Activated naive CD4-positive, alpha-beta T cell treated with anti-CD3 and anti-CD28 coated beads, Interleukin-2, amount 50 U/mL, for 24 hours (primary cell): Measurements from ENCODE around the gene CEACAM19.
"Not testable (repeated sequence)": the region's sequence is repeated elsewhere in the genome, so short reads cannot be mapped to it uniquely, and the experiment has no call there.

Source experiments
- H3K27ac Mint-ChIP-seq: one replicate; pipeline ENCODE4 v1.8.0; 2021; ENCODE audit warnings: mild to moderate bottlenecking, mixed read lengths
- H3K27me3 Mint-ChIP-seq: one replicate; pipeline ENCODE4 v1.8.0; 2021; ENCODE audit warnings: mixed read lengths
- H3K36me3 Mint-ChIP-seq: one replicate; pipeline ENCODE4 v1.8.0; 2021; ENCODE audit warnings: mixed read lengths
- H3K4me1 Mint-ChIP-seq: one replicate; pipeline ENCODE4 v1.8.0; 2021; ENCODE audit warnings: mixed read lengths
- H3K4me3 Mint-ChIP-seq: one replicate; pipeline ENCODE4 v1.8.0; 2021; ENCODE audit warnings: mild to moderate bottlenecking, mixed read lengths
- H3K9me3 Mint-ChIP-seq: one replicate; pipeline ENCODE4 v1.8.0; 2021; ENCODE audit warnings: mixed read lengths

The CEACAM19 gene

DNA sequence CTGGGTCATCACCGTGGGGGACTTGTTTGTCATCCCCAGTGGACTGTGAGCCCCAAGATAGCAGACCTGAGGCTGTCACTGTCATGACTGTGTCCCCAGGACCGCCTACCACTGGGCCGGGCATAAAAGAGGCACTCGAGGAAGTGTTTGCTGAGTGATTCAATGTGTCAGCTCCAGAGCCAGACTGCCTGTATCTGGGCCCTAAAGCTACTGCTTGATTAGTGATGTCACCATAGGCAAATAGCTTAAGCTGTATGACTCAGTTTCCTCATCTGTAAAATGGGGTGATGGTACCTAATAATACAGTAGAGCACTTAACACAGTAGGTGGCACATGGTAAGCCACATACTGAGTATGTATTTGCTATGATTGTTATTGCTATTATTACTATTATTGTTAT is 11.2 kb upstream of the CEACAM19 start:
- no peak overlapping the region for H3K4me3 Mint-ChIP-seq
- no peaks in the 10 kb centered on the region for H3K27me3 Mint-ChIP-seq
- no peaks in the 10 kb centered on the region for H3K4me1 Mint-ChIP-seq
- no peaks in the 10 kb centered on the region for H3K36me3 Mint-ChIP-seq
- H3K27ac Mint-ChIP-seq = no peak overlapping the region
- no peaks in the 10 kb centered on the region for H3K9me3 Mint-ChIP-seq

DNA sequence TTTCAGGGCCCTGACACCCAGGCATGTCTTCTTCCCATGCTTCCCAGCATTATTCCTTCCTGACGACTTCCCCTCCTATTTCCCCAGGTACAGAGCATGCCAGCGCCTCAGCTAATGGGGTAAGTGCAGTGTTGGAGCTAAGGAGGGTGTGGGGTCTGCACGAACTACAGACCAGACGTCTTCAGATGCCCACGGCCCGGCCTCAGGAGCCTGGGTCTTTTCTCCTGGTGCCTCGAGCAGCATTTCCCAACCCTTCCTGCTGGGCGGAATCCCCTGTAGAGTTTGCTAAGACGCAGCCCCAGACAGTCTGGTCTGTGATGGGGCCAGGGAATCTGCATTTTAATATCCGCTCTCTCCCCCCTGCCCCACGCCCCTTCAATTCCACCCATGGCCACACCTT is 10.1 kb upstream of the CEACAM19 start:
- Mint-ChIP-seq H3K27ac (no peak overlapping the region), H3K4me1 (no peaks in the 10 kb centered on the region), H3K27me3 (no peaks in the 10 kb centered on the region), H3K36me3 (no peaks in the 10 kb centered on the region), H3K9me3 (no peaks in the 10 kb centered on the region), H3K4me3 (no peak overlapping the region)

DNA sequence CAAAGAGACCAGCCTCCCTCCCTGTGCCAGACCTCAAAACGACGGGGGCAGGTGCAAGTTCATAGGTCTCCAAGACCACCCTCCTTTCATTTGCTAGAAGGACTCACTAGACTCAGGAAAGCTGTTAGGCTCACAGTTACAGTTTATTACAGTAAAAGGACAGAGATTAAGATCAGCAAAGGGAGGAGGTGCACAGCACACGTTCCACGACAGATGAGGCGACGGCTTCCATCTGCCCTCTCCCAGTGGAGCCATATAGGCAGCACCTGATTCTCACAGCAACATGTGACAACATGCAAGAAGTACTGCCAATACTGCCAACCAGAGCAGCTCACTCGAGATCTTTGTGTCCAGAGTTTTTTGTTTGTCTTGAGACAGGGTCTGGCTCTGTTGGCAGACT is 9.4 kb upstream of the CEACAM19 start:
- Mint-ChIP-seq H3K36me3 (no peaks in the 10 kb centered on the region), H3K9me3 (no peaks in the 10 kb centered on the region), H3K4me1 (no peaks in the 10 kb centered on the region), H3K27ac (no peak overlapping the region), H3K27me3 (no peaks in the 10 kb centered on the region), H3K4me3 (no peak overlapping the region)

DNA sequence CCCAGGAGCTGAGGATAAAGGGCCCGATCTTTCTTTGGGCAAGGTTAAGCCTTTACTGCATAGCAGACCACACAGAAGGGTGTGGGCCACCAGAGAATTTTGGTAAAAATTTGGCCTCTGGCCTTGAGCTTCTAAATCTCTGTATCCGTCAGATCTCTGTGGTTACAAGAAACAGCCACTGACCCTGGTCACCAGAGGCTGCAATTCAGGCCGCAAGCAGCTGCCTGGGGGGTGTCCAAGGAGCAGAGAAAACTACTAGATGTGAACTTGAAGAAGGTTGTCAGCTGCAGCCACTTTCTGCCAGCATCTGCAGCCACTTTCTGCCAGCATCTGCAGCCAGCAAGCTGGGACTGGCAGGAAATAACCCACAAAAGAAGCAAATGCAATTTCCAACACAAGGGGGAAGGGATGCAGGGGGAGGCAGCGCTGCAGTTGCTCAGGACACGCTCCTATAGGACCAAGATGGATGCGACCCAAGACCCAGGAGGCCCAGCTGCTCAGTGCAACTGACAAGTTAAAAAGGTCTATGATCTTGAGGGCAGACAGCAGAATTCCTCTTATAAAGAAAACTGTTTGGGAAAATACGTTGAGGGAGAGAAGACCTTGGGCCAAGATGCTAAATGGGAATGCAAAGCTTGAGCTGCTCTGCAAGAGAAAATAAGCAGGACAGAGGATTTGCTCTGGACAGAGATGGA is 8.4 kb upstream of the CEACAM19 start:
- no peaks in the 10 kb centered on the region for H3K4me1 Mint-ChIP-seq
- H3K36me3 Mint-ChIP-seq = no peaks in the 10 kb centered on the region
- no peak overlapping the region for H3K4me3 Mint-ChIP-seq
- no peaks in the 10 kb centered on the region for H3K9me3 Mint-ChIP-seq
- H3K27ac Mint-ChIP-seq = no peak overlapping the region
- no peaks in the 10 kb centered on the region for H3K27me3 Mint-ChIP-seq

DNA sequence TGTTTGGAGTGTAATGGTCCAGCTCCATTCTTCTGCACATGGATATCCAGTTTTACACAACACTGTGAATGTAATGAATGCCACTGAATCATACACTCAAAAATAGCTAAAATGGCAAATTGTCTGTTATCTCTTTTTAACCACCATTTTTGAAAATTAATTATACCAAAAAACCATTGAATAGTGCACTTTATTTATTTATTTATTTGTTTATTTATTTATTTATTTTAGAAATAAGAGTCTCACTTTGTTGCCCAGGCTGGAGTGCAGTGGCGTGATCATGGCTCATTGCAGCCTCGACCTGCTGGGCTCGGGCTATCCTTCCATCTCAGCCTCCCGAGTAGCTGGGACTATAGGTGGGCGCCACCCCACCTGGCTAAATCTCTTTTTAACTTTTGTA is 7.3 kb upstream of the CEACAM19 start:
- Mint-ChIP-seq H3K4me3 (no peak overlapping the region), H3K27me3 (no peaks in the 10 kb centered on the region), H3K9me3 (no peaks in the 10 kb centered on the region), H3K4me1 (no peaks in the 10 kb centered on the region), H3K36me3 (no peaks in the 10 kb centered on the region), H3K27ac (no peak overlapping the region)

DNA sequence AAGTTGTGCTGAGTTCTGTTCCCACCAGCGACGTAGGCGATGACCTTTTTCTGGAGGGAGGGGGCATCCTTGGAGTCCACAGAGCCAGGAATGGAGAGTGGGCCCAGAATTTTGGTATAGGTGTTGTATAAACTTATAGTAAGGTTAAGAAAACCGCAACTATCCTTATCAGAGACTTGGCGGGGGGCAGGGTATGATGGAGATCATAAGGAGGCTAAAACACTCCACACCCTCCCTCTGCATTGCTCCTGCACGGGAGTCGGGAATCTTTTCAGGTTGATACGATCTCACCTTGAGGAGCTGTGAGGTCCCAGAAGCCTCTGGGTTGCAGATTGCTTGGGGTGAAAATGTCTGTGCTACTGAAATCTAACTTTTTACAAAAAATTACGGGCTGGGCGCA is 6.3 kb upstream of the CEACAM19 start:
- H3K4me1 Mint-ChIP-seq = no peaks in the 10 kb centered on the region
- H3K4me3 Mint-ChIP-seq = no peak overlapping the region
- H3K9me3 Mint-ChIP-seq = no peaks in the 10 kb centered on the region
- H3K27me3 Mint-ChIP-seq = no peaks in the 10 kb centered on the region
- H3K27ac Mint-ChIP-seq = no peak overlapping the region
- H3K36me3 Mint-ChIP-seq = no peaks in the 10 kb centered on the region

DNA sequence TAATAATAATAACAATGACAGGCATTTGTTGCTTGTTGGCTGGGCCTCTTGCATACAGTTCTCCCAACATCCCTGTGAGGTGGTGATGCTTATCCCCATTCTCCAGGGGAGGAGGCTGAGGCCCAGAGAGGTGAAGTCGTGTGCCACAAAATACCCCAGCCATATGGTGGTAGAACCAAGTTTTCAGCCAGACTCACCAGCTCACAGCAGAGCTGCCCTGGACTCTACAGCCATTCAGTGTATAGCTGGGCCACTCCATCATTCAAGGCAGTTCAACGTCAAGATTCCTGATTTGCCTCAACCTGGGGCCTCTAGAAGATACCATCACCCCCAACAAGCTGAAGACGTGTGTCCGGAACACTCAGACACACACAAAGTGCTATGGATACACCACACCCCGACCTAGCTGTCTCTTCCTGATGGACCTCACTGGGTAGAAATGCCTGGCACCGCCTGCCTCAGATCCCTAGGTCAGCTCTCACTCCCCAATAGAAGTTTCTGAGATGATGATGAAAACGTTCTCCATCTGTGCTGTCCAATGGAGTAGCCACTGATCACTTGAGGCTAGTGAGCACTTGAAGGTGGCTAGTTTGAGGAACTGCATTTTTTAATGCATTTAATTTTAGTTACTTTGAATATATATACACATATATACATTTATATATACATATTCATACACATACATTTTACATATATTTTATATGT is 4.3 kb upstream of the CEACAM19 start:
- Mint-ChIP-seq H3K27me3 (no peaks in the 10 kb centered on the region), H3K4me3 (no peak overlapping the region), H3K36me3 (no peaks in the 10 kb centered on the region), H3K4me1 (no peaks in the 10 kb centered on the region), H3K9me3 (no peaks in the 10 kb centered on the region), H3K27ac (no peak overlapping the region)

DNA sequence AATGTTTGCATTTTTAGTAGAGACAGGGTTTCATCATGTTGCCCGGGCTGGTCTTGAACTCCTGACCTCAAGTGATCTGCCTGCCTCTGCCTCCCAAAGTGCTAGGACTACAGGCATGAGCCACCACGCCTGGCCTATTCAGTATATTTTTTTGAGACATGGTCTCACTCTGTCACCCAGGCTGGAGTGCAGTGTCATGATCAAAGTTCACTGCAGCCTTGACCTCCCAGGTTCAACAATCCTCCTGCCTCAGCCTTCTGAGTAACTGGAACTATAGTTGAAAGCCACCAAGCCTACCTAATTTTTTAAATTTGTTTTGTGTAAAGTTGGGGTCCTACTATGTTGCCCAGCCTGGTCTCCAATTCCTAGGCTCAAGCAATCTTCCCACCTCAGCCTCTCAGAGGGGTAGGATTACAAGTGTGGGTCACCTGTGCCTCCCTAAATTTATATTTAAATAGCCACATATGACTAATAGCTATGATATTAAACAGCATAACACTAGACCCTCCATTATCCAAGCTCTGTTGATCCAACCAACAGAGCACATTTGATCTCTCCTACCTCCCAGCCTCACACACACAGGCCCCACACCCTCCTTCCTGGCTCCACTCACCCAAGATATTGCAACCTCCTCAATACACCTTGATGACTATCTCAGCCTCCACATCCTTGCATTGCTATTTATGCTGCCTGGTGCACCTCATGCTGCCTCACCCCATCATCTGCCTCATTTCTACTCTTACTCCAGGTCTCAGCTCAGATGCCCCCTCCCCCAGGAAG is 2.1 kb upstream of the CEACAM19 start:
- H3K27ac Mint-ChIP-seq = no peak overlapping the region
- H3K27me3 Mint-ChIP-seq = no peaks in the 10 kb centered on the region
- H3K4me1 Mint-ChIP-seq = no peaks in the 10 kb centered on the region
- H3K4me3 Mint-ChIP-seq = no peak overlapping the region
- no peaks in the 10 kb centered on the region for H3K36me3 Mint-ChIP-seq
- no peaks in the 10 kb centered on the region for H3K9me3 Mint-ChIP-seq

DNA sequence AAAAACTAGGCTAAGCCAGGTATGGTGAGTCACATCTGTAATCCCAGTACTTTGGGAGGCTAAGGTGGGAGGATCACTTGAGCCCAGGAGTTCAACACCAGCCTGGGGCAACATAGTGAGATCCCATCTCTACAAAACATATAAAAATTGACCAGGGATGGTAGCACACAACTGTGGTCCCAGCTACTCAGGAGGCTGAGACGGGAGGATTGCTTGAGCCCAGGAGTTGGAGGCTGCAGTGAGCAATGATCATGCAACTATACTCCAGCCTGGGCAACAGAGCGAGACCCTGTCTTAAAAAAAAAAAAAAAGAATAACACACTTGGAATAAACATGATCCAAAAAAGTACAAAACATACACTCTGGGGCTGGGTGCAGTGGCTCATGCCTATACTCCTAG is 1.3 kb upstream of the CEACAM19 start:
- not testable (repeated sequence) for H3K36me3 Mint-ChIP-seq, H3K9me3 Mint-ChIP-seq, H3K4me3 Mint-ChIP-seq, H3K27me3 Mint-ChIP-seq, H3K4me1 Mint-ChIP-seq, H3K27ac Mint-ChIP-seq

DNA sequence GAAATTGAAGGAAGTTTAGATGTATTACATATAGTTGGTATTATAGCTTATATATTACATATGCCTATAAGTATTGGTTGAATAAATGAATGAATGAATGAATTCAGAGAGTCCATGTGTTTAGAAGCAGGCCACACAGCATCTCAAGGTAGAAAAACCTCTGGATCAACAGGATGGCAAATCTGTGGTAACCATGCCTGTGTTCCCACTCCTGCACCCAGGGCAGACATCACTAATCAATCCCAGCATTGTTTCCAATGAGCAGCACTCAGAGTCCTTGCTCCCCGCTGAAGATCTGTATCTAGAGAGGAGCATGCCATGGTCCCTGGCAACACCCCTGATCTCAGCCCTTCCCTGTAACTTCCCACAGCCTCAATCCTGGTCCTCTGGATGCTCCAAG is 944 bp downstream of the CEACAM19 start:
- H3K27ac Mint-ChIP-seq = no peak overlapping the region
- H3K36me3 Mint-ChIP-seq = no peaks in the 10 kb centered on the region
- no peaks in the 10 kb centered on the region for H3K9me3 Mint-ChIP-seq
- H3K4me3 Mint-ChIP-seq = no peak overlapping the region
- H3K4me1 Mint-ChIP-seq = no peaks in the 10 kb centered on the region
- no peaks in the 10 kb centered on the region for H3K27me3 Mint-ChIP-seq

DNA sequence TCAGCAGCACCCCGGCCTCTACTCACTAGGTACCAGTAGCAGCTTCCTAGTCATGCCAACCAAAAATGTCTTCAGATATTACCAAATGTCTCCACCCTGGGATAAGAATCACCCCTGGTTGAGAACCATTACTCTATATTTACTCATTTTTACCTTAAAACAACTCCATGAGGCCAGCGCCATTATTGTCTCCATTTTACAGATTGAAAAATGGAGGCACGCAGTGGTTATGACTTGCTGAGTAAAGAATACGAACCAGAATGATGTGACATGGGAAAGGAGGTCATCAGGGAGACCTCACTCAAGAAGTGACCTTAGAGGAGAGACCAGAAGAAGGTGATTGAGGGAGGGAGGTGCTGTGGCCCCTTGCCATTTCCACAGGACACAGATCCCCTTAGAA is 2.2 kb downstream of the CEACAM19 start:
- Mint-ChIP-seq H3K4me3 (no peak overlapping the region), H3K36me3 (no peaks in the 10 kb centered on the region), H3K27me3 (no peaks in the 10 kb centered on the region), H3K4me1 (no peaks in the 10 kb centered on the region), H3K27ac (no peak overlapping the region), H3K9me3 (no peaks in the 10 kb centered on the region)

DNA sequence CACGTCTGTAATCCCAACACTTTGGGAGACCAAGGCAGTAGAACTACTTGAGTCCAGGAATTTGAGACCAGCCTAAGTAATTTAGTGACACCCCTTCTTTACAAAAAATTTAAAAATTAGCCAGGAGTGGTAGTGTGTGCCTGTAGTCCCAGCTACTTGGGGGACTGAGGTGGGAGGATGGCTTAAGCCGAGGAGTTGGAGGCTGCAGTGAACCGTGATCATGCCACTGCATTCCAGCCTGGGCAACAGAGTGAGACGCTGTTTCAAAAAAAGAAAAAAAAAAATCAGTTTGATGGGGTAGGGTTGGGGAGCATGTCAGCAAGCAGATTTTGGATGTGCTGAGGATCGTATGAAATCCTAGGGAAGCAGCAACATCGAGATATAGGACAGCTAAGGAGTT is 4.2 kb downstream of the CEACAM19 start:
- H3K9me3 Mint-ChIP-seq = no peaks in the 10 kb centered on the region
- no peak overlapping the region for H3K27ac Mint-ChIP-seq
- no peaks in the 10 kb centered on the region for H3K4me1 Mint-ChIP-seq
- no peaks in the 10 kb centered on the region for H3K27me3 Mint-ChIP-seq
- H3K36me3 Mint-ChIP-seq = no peaks in the 10 kb centered on the region
- H3K4me3 Mint-ChIP-seq = no peak overlapping the region

DNA sequence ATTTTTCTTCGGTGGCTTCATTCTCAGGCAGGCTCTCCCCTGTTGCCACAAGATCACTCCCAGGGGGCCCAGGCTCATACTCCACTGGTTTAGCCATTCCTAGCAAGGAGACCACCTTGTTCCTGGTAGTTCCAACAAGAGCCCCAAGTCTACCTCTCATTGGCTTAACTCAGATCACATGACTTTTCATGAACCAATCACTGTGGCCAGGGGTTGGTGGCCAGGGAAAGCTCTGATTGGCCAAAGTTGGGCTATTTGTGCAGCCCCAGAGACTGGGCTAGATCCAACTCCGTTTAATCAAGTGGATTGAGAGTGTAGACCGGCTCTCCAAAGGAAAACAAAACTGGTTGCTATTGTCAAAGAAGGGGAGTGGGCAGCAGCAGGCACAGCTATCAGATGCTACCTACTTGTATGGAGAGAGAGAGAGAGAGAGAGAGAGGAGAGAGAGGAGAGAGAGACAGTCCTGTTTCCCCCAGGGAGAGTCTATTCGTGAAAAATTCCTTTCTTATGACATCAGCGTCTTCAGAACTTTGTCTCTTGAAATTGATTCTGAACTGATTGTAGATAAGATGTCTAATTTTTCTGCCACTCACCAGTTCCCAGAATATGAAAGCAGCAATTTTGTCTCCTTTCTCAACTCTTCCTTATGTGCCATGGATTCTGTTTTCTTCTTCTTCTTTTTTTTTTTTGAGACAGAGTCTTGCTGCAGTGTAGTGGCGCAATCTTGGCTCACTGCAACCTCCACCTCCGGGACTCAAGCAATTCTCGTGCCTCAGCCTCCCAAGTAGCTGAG is 5.9 kb downstream of the CEACAM19 start:
- H3K27me3 Mint-ChIP-seq = no peaks in the 10 kb centered on the region
- no peaks in the 10 kb centered on the region for H3K36me3 Mint-ChIP-seq
- H3K9me3 Mint-ChIP-seq = no peaks in the 10 kb centered on the region
- H3K4me1 Mint-ChIP-seq = no peaks in the 10 kb centered on the region
- no peak overlapping the region for H3K27ac Mint-ChIP-seq
- no peak overlapping the region for H3K4me3 Mint-ChIP-seq

DNA sequence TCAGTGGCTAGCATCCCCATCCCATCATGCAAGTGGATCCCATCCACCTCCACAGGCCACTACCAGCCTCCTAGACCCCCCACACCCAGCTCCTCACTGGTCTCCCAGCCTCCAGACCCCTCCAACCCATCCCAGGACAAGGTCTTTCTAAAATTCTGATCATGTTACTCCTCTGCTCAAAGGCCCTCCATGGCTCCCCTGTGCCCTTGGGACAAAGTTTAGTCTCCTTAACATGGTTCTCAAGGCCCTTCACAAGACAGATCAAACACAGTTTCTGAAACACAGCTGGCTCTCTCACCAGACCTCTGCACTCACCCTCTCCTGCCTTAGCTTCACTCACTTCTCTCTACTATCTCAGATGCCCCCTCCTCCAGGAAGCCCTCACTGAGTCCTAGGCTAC is 9.3 kb downstream of the CEACAM19 start:
- peaks cover 8% of the 10 kb centered on the region for H3K4me1 Mint-ChIP-seq
- no peaks in the 10 kb centered on the region for H3K27me3 Mint-ChIP-seq
- no peaks in the 10 kb centered on the region for H3K9me3 Mint-ChIP-seq
- H3K27ac Mint-ChIP-seq = no peak overlapping the region
- H3K4me3 Mint-ChIP-seq = no peak overlapping the region
- H3K36me3 Mint-ChIP-seq = no peaks in the 10 kb centered on the region

DNA sequence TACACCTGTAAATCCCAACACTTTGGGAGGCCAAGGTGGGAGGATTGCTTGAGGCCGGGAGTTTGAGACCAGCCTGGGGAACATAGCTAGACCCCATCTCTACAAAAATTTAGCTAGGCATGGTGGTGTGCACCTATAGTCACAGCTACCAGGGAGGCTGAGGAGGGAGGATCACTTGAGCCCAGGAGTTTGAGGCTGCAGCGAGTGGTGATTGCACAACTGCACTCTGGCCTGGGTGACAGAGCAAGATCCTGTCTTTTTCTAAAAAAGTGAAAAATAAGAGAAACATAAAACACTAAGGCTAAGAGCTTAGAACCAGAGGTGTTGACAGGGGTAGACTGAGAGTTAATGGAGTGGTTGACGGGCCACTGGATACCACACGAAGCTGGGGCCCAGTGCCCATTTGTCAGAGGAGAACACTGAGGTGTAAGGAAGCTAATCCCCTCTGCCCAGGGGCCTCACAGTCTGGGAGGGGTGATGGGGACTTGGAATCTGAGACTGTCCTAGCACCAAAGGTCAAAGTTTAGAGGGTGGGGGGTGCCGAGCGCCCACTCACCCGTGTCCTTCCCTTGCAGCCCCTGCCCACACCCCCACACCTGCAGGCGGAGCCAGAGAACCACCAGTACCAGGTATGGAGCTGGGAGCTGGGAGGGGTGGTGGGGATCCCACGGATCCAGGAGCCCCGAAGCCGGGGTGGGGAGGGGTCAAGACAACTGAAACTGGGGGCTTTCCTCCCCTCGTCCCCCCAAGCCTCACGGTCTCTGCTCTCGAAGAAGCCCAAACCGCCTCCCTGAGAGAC is 10.9 kb downstream of the CEACAM19 start:
- Mint-ChIP-seq H3K9me3 (no peaks in the 10 kb centered on the region), H3K27ac (no peak overlapping the region), H3K27me3 (peaks cover 3% of the 10 kb centered on the region), H3K36me3 (no peaks in the 10 kb centered on the region), H3K4me1 (peaks cover 8% of the 10 kb centered on the region), H3K4me3 (no peak overlapping the region)
